HG03064 (cell line): ENCODE data around the gene ACTN4.

Source experiments
- ATAC-seq: cut with Tn5 transposase; IDR thresholded peaks from one replicate; pipeline ENCODE4 v1.9.1; 2021; ENCODE audit warnings: low read depth; ENCODE audit not compliant: unreplicated experiment

Gene ACTN4

DNA sequence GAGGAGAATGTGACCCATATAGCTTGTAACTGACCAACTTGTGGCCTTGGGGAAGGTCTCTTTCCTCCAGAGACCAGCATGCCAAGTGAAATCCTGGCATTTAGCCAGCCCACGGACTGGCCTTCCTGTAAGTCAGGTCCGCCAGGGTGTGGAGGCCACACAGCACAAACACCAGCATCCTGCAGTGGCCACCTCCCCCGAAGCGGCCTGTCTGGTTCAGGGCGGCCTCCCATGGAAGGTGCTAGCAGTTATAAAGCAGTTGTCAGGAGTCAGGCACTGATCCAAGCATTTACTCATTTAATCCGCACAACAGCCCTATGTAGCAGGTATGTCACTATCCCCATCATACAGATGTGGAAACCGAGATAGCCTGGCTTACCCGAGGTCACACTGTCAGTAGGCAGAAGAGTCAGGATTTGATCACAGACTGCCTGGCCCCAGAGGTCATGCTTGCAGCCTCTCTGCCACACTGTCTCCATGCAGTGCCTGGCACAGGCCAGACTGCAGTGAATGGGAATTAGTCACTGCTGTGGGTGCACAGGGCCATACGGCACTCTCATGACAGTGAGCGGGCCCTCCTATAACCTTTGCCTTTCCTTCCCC, 60.2 kb downstream of the ACTN4 start:
- no peak for ATAC-seq

- no peak for ATAC-seq
Measured at GRCh38 chr19:38708413-38709024, 61.1 kb downstream of the ACTN4 start.

- ATAC-seq: no peak
Measured at GRCh38 chr19:38709119-38709518, 61.7 kb downstream of the ACTN4 start.

DNA sequence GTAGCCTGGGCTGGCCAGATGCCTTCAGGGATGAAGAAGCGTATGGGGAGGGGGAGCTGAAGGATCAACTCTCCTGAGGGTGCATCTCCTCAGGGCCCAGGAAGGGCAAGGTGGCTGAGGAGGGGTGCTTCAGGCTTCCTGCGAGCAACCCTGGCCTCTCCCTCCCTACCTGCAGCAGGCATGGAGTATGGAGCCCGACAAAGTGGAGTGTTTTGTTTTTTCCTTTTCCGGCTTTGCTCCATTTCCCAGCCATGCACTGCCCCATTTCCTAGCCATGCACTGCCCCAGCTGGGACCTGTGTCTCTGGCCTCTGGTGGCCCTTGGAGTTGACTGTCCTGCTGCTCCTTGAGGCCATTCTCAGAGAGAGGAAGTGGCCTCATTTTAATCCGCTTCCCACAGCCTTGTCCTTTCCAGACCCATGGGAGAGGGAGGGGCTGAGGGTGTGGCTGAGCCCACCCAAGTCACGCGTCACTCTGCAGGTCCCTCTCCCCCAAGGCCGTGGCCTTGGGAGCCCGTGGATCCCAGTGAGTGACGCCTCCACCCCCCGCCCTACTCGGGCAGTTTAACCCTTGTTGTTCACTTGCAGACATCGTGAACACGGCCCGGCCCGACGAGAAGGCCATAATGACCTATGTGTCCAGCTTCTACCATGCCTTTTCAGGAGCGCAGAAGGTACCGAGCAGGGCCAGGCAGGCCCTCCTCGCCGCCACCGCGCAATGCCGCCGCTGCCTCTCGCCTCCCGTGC, 62.4 kb downstream of the ACTN4 start:
- ATAC-seq: no peak

GRCh38 chr19:38710416-38710702, 62.9 kb downstream of the ACTN4 start:
- ATAC-seq: no peak

DNA sequence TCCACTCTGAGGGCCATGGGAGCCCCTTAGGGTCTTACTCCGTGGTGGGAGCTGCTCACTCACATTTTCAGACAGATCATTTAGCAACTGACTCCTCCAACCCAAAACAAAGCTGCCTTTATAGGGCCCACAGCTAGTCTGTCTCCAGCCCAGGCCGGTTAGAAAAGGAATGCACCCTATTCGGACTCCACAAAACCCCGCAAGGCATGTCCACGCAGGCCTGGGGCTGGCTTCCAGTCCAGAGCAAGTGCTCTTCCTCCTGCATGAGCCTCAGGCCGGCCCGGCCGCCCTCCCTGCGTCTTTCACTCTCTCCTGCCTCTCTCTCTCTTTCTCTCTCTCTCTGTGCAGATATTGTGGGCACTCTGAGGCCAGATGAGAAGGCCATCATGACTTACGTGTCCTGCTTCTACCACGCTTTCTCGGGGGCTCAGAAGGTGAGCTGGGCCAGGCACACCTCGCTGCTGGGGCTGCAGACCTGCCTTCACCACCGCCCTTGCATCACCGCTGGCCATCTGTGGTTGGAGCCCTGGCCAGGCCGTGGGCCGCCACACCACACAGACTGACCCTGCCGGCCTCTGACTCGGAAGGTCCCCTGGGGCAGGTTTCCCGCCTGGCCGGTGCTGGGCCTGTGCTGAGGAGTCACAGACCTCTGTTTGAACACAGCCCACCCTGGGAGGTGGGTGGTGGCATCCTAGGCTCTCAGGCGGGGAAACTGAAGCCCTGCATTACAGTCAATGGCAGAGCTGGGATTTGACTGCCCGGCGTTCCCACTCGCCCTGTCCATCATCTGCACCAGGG, 63.7 kb downstream of the ACTN4 start:
- no peak for ATAC-seq

- ATAC-seq: no peak
Measured at GRCh38 chr19:38711726-38712153, 64.3 kb downstream of the ACTN4 start.

DNA sequence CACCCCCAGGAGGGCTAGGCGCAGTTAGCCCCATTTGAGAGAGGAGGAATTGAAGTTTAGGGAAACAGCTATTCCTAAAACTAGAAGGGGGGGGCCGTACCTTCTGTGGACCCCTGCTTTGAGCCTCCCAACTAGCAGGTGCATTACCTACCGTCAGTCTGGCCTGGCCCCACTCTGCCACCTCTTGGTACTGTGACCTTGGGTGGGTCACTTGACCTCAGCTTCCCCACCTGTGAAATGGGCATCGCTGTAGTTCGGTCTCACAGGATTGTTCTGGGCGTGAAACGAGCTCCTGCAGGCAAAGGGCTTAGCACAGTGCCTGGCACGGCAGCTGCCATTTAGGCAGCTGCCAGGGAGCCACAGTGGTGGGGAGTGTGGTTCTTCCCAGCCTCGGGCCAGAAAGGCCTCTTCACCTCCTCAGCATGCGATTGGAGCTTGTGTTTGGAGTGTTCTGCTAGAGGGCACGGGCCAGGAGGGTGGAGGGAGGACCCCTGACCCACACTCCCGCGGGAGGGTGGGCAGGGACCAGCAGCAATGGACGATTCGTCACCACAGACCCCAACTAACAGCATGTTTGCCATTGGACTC, 64.8 kb downstream of the ACTN4 start:
- no peak for ATAC-seq

DNA sequence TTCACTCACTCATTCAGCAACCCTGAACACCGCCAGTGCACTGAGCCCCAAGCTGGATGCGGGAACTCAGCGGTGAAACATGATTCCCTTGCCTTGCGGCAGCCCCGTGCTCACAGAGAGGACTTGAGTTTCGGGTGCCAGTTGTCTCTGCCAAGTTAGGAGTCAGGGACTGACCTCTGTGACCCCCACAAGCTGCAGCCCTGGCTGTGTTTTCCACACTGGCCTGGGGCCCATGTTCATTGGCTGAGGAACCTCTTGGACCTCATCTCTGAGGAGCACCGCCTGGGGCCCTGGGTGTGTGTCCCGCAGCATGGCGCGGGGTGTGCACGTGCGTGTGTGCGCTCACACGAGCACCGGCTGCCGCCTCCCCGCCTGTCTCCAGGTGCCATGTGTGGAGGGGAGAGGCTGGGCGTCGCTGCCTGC, 65.8 kb downstream of the ACTN4 start:
- no peak for ATAC-seq

DNA sequence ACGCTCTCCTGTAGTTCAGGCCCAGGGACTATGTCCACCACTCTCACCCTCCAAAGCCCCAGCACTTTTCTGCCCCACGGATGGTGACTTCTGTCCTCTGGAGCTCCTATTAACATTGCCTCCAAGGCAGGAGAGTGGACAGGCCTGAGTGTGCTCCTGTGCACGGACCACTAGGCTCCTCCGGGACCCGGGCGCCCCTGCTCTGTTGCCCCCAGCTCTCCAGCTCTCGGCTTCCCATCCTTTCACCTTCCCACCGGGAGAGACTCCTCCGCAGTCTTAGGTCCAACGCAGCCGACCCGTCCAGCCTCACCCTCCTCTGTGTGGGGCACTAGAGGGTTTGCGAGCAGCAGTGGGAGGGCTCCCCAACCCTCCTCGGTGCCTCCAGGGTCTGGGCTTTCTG, 66.4 kb downstream of the ACTN4 start:
- ATAC-seq: no peak

DNA sequence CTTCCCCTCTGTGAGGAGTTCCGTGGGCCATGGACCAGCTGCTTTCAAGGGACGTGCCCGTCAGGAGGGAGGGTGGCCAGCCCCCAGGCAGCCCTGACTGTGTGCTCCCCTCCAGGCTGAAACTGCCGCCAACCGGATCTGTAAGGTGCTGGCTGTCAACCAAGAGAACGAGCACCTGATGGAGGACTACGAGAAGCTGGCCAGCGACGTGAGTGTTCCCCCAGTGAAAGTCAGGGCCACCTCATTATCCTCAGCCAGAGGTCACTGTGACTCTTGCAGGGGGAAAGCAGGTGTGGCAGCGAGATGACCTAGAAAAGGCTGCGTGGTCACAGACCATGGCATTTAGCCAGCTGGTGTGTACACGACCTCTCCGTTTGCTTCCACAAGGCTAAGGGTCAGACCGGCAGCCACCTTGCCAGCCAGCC, 66.9 kb downstream of the ACTN4 start:
- no peak for ATAC-seq

DNA sequence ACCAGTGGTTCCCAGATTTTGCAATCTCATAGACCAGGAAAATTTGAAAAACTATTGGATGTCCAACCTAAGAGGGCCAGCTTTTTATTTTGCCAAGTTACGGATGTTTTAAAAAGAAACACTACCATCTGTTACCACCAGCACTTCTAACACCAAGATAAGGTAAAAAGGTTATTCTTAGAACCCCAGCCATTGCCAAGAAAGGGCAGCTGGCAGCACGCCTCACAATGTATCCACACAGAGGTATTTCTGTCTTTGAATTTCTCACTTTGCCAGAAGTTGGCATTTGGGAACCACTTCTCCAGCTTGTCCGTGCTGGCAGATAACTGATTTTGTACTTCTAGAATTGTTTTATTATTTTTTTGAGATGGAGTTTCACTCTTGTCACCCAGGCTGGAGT, 68.1 kb downstream of the ACTN4 start:
- ATAC-seq: no peak

DNA sequence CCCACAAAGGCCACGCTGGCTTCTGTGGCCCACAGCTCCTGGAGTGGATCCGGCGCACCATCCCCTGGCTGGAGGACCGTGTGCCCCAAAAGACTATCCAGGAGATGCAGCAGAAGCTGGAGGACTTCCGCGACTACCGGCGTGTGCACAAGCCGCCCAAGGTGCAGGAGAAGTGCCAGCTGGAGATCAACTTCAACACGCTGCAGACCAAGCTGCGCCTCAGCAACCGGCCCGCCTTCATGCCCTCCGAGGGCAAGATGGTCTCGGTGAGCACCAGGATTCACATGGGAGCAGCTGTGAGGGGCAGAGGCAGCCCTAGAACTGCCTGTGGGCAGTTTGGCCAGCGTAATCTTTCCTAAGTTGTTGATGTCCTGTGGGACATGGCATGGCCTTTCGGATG, 69.6 kb downstream of the ACTN4 start:
- no peak for ATAC-seq

DNA sequence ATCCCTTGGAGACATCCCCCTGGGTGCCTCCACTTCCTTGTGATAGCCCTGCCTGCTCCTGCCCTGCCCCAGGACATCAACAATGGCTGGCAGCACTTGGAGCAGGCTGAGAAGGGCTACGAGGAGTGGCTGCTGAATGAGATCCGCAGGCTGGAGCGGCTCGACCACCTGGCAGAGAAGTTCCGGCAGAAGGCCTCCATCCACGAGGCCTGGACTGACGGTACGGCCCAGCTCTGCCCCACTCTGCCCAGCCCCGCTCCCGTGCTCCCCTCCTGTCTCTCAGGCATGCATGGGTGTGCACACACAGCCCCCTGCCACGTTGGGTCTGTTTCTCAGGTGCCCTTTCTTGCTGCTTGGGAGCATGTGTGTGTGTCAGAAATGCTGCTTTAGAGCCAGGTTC, 70.4 kb downstream of the ACTN4 start:
- no peak for ATAC-seq

DNA sequence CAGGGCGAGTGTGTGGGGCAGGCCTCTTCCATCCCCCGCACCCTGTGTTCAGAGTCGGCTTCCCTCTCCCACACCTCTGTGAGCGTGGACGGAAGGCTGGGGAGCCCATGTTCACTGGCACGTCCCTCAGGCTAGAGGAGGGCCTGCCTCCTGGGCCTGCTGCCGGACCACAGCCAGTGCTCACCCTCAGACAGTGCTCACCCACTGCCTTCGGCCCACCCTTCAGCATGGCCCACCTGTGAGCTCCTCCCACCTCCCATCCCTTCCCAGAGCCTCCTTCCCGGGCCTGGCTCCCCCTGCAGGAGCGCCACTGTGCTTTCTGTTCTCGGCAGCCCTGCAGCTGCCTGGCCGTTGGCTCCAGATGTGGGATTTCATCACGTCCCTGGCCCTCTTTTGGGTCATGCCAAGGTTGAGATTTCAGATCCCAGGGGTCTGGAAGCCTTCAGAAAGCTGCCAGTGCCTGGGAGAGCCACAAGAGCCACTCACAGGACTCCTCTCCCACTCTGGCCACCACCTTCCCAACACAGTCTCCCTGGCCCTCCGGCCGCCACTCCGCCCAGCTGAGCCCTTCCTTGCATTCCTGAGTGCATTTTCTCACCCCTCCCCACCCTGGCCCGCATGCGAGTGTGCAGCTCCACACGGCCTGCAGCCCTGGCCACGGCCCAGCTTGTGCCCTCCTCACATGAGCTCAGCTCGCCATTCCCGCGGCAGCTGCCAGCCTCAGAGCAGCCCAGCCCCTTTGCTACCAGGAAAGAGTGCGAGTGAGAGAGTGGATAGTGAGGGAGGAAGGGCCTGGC, 71.5 kb downstream of the ACTN4 start:
- ATAC-seq: no peak

GRCh38 chr19:38719761-38720558, 72.5 kb downstream of the ACTN4 start:
- no peak for ATAC-seq

- ATAC-seq: no peak
Measured at GRCh38 chr19:38720559-38721236, 73.2 kb downstream of the ACTN4 start.

- ATAC-seq: no peak
Measured at GRCh38 chr19:38721496-38721895, 74.0 kb downstream of the ACTN4 start.
